OCI-LY1 (cell line): ENCODE results near the gene CSTB.

Source experiments
- CTCF ChIP-seq: fragments of 200-600 bp; sonication (generic), shearing (Covaris generic); IDR thresholded peaks from 2 replicates; pipeline ENCODE4 v1.5.1; 2017; ENCODE audit warnings: mild to moderate bottlenecking, antibody characterized with exemption, low read length, moderate library complexity, mixed read lengths
- EZH2 ChIP-seq: fragments of 200-600 bp; sonication (generic), shearing (Covaris generic); IDR thresholded peaks from 2 replicates; pipeline ENCODE4 v1.8.0; 2017; ENCODE audit warnings: borderline replicate concordance, mixed run types, mild to moderate bottlenecking, antibody characterized with exemption, low read length, moderate library complexity, mixed read lengths

DNA sequence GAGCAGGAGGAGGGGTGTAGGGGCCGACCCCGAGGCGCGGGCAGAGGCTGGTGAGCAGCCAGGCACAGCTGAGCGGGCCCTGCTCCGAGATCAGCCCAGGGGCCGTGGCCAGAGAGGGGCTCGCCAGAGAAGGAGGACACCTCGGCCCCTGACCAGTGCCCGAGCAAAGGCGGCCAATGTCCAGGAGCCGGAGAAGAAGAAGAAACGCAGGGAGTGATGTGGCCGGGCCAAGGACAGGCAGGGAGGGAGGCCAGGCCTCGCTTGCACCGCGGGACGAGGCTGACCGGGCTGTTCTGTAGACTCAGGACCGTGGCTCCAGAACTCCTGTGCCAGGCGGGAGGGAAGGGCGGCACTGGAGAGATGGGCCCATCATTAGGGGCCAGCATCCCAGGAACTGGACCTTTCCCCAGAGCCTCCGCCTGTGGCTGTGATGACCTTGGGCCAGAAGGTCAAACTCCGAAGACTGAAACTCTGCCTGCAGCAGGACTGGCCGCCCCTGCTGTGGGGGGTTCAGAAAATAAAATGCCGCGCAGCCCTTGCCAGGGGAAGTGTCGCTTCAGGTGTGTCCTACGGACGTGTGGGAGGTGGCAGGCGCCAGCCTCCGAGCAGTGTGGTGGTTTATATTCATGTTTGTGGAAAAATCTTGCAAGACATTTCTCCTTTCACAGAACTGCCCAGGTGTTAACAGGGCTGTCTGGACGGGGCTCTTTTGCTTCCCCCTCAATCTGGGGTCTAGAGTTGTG lies 27.6 kb upstream of the CSTB start:
- TF ChIP-seq CTCF (no peak), EZH2 (no peak)
